ENCODE data around the gene DLGAP1.

DNA sequence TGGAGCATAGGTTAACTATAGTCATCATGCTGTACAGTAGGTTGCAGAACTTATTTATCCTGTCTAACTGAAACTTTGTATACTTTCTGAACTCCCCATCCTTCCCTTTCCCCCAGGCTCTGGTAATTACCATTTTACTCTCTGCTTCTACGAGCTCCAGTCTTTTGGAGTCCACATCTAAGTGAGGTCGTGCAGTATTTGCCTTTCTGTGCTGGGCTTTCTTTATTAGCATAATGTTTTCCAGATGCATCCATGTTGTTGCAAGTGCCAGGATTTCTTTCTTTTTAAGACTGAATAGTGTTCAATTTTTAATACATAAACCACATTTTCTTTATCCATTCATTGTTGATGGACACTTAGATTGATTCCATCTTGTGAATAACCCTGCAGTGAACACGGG lies 541.0 kb downstream of the DLGAP1 start:
- TF ChIP-seq, protein P1, sequence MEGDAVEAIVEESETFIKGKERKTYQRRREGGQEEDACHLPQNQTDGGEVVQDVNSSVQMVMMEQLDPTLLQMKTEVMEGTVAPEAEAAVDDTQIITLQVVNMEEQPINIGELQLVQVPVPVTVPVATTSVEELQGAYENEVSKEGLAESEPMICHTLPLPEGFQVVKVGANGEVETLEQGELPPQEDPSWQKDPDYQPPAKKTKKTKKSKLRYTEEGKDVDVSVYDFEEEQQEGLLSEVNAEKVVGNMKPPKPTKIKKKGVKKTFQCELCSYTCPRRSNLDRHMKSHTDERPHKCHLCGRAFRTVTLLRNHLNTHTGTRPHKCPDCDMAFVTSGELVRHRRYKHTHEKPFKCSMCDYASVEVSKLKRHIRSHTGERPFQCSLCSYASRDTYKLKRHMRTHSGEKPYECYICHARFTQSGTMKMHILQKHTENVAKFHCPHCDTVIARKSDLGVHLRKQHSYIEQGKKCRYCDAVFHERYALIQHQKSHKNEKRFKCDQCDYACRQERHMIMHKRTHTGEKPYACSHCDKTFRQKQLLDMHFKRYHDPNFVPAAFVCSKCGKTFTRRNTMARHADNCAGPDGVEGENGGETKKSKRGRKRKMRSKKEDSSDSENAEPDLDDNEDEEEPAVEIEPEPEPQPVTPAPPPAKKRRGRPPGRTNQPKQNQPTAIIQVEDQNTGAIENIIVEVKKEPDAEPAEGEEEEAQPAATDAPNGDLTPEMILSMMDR (IDR thresholded peaks at IDR 0.05), result no peak
- no peak for TF ChIP-seq ZFX (IDR thresholded peaks at IDR 0.05; ENCODE audit: borderline replicate concordance)
